WERI-Rb-1 (cell line): ENCODE results near the gene CNTD1.

Source experiments
- DNase-seq: peaks from one replicate; pipeline ENCODE4 v3.0.0-alpha.2; 2020
- H3K27ac ChIP-seq: fragments of 250-450 bp; sonication (Bioruptor Pico); 2 replicates; pipeline ENCODE4 v1.5.1; 2020; ENCODE audit warnings: mild to moderate bottlenecking, moderate library complexity
- H3K27me3 ChIP-seq: fragments of 250-450 bp; sonication (Bioruptor Pico); 2 replicates; pipeline ENCODE4 v1.5.1; 2021; ENCODE audit warnings: mild to moderate bottlenecking, low read depth, moderate library complexity; ENCODE audit not compliant: insufficient read depth, severe bottlenecking
- H3K36me3 ChIP-seq: fragments of 250-450 bp; sonication (Bioruptor Pico); 2 replicates; pipeline ENCODE4 v1.5.1; 2020; ENCODE audit warnings: mild to moderate bottlenecking, moderate library complexity
- H3K4me3 ChIP-seq: 2 replicates; pipeline ENCODE4 v1.5.1; 2011; ENCODE audit warnings: low read depth, mild to moderate bottlenecking, control low read depth, low read length
- H3K9me3 ChIP-seq: fragments of 250-450 bp; sonication (Bioruptor Pico); 2 replicates; pipeline ENCODE4 v1.5.1; 2021; ENCODE audit warnings: mild to moderate bottlenecking, moderate library complexity; ENCODE audit not compliant: severe bottlenecking
- CTCF ChIP-seq: IDR thresholded peaks from 2 replicates; pipeline ENCODE4 v1.5.1; 2011; ENCODE audit warnings: low read depth, mild to moderate bottlenecking, control low read depth, inconsistent platforms, low read length

The CNTD1 gene

DNA sequence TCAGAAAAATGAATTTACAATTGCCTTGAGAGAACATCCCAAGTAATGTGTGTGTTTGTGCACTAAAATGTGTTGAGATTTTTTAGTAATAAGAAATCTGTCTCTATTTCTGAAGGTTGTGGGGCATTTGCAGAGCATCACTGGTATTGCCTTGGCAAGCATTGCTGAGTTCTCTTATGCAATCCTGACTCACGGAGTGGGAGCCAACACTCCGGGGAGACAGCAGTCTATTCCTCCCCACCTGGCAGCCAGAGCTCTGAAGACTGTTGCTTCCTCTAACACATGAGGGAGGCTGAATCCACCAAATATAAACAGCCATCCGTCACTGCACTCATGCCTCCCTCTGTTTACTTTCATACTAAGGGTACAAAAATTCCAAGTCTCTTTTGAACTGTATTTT lies 10.6 kb downstream of the CNTD1 start:
- H3K36me3 ChIP-seq = peaks cover 45% of the 10 kb centered on the region
- DNase-seq = no peak
- H3K4me3 ChIP-seq = no peak overlapping the region
- no peaks in the 10 kb centered on the region for H3K27me3 ChIP-seq
- H3K9me3 ChIP-seq = no peaks in the 10 kb centered on the region
- TF ChIP-seq CTCF = no peak
- H3K27ac ChIP-seq = no peak overlapping the region

DNA sequence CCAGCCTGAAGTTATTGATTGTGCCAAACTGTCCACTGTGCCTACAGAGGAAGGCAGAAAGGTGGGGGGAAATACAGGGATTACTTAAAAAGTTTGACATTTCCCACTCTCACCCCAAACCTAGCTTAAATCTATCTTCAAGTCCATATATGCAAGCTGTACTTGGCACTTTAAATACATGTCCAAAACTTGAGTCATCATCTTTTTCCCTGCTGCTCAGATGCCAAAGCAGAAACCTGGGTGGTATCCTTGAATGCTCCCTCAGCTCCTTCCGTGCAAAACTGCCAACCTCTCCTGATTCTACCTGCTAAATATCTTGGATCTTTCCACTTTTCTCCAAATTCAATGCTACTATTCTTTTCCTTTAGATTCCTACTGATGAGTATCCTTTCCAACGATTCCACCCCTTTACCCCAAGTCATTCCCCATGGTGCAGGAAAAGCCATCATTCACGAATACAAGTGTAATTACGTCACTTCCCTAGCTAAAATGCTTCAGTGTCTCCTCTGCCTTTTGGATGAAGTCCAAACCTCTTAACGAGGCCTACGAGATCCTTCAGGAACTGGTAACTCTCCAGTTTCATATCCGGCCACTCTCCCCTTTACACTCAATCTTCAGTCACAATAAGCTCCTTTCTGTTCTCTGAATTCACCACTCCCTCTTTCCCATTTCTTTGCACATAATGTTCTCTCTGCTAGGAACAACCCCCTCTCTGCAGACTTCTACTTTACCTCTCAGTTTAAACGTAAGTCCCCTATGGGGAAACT lies 16.2 kb downstream of the CNTD1 start:
- DNase-seq = no peak
- Histone ChIP-seq H3K4me3 (no peak overlapping the region), H3K36me3 (peaks cover 91% of the 10 kb centered on the region), H3K27ac (no peak overlapping the region), H3K27me3 (no peaks in the 10 kb centered on the region), H3K9me3 (no peaks in the 10 kb centered on the region)
- no peak for TF ChIP-seq CTCF

- H3K4me3 ChIP-seq = no peak overlapping the region
- H3K9me3 ChIP-seq = no peaks in the 10 kb centered on the region
- no peak for DNase-seq
- no peak overlapping the region for H3K27ac ChIP-seq
- peaks cover 95% of the 10 kb centered on the region for H3K36me3 ChIP-seq
- no peak for TF ChIP-seq CTCF
- H3K27me3 ChIP-seq = no peaks in the 10 kb centered on the region
These were observed 19.2 kb downstream of the CNTD1 start for GRCh38 chr17:42817866-42818265.

GRCh38 chr17:42818379-42818778 lies 19.7 kb downstream of the CNTD1 start:
- Histone ChIP-seq H3K9me3 (no peaks in the 10 kb centered on the region), H3K4me3 (no peak overlapping the region), H3K27me3 (no peaks in the 10 kb centered on the region), H3K36me3 (peaks cover 90% of the 10 kb centered on the region), H3K27ac (no peak overlapping the region)
- TF ChIP-seq CTCF = no peak
- no peak for DNase-seq

GRCh38 chr17:42819939-42820535 lies 21.4 kb downstream of the CNTD1 start:
- peak; percentile 88 for TF ChIP-seq CTCF
- Histone ChIP-seq H3K9me3 (no peaks in the 10 kb centered on the region), H3K27ac (no peak overlapping the region), H3K4me3 (no peak overlapping the region), H3K27me3 (no peaks in the 10 kb centered on the region), H3K36me3 (peaks cover 74% of the 10 kb centered on the region)
- DNase-seq = peak; percentile 88
